Hepatocyte (in vitro differentiated cells): ENCODE results near the gene ROBO3.

Experiments used
- CTCF ChIP-seq: fragments of 200-600 bp; sonication (generic); IDR thresholded peaks from 2 replicates; pipeline ENCODE4 v1.5.1; 2016; ENCODE audit warnings: antibody characterized with exemption, mild to moderate bottlenecking; ENCODE audit not compliant: poor library complexity
- EZH2 ChIP-seq: fragments of 200-600 bp; sonication (generic); IDR thresholded peaks from 2 replicates; pipeline ENCODE4 v1.6.1; 2016; ENCODE audit warnings: antibody characterized with exemption, mild to moderate bottlenecking, borderline replicate concordance

GRCh38 chr11:124880290-124880611, 15.0 kb downstream of the ROBO3 start:
- no peak for TF ChIP-seq CTCF
- TF ChIP-seq EZH2 = no peak
